ENCODE results near the gene FTO.
"Not testable (repeated sequence)": the region's sequence is repeated elsewhere in the genome, so short reads cannot be mapped to it uniquely, and the experiment has no call there.

Gene FTO

DNA sequence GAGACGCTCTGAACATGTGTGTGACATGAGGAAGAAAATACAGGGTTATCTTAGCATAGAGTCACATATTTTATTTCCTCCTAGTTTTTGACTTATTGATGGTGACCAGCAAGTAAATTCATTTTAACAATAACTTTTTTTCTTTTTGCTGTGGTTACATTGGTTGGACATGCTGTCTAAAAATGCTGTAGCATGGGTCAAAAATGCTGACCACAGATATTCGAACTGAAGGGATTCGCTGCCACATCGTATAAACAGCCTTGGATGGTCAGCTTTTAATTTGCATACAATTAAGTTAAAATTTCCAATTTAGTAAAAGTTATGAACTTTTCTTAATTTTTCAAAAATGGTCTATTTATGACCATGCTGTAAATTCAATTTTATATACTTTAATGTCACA, 30.8 kb upstream of the FTO start:
- TF ChIP-seq, protein P1, sequence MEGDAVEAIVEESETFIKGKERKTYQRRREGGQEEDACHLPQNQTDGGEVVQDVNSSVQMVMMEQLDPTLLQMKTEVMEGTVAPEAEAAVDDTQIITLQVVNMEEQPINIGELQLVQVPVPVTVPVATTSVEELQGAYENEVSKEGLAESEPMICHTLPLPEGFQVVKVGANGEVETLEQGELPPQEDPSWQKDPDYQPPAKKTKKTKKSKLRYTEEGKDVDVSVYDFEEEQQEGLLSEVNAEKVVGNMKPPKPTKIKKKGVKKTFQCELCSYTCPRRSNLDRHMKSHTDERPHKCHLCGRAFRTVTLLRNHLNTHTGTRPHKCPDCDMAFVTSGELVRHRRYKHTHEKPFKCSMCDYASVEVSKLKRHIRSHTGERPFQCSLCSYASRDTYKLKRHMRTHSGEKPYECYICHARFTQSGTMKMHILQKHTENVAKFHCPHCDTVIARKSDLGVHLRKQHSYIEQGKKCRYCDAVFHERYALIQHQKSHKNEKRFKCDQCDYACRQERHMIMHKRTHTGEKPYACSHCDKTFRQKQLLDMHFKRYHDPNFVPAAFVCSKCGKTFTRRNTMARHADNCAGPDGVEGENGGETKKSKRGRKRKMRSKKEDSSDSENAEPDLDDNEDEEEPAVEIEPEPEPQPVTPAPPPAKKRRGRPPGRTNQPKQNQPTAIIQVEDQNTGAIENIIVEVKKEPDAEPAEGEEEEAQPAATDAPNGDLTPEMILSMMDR (IDR thresholded peaks at IDR 0.05; ENCODE audit: extremely low read depth, missing control alignments) = no peak
- no peak for DNase-seq (ENCODE audit: low spot score)

DNA sequence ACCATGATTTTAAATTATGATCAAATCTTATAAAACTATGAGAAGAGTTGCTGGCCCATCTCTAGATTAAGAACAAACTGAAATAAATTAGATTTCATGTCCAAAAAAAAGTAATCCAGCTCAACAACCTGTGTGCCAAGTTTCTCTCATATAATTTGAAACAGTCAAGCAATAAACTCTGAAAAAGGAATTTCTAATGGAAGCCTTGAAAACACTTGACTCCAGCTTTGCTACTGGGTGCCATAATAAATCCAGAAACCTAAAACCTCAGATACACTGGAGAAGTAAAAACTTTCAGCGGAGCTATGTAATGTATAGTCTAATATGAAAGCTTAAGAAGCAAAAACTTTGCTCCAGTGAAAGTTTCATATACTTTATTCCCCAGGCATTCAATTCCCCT, 25.8 kb upstream of the FTO start:
- TF ChIP-seq, protein P1 (IDR thresholded peaks at IDR 0.05; ENCODE audit: extremely low read depth, missing control alignments) = no peak
- no peak for DNase-seq (ENCODE audit: low spot score)

DNA sequence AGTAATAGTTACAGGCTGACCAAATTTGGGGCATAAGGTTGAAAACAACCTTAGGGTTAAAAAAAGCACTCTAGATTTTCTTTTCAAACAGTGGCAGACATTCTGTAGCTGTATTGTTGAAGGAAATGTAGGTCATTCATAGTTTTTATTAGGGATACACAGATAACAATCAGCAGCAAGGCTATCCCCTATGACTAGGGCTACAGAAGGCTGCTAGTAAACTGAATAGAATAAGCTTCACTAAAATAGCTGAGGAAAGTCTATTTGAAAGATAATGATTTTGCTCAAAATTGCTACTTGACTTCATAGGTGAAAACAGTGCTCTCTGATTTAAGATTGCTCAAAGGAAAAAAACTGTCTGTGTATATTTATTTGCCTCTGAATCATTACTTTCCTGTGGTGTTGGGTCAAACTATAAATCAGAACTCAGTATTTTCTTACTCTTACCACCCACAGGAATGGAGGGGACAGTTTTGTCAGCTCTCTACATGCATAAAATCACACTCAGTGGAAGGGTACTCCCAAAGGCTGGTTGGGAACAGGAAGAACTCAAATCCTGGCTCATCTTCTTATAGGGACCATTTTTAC, 25.1 kb upstream of the FTO start:
- no peak for DNase-seq (ENCODE audit: low spot score)
- TF ChIP-seq, protein P1 (IDR thresholded peaks at IDR 0.05; ENCODE audit: extremely low read depth, missing control alignments) = no peak

DNA sequence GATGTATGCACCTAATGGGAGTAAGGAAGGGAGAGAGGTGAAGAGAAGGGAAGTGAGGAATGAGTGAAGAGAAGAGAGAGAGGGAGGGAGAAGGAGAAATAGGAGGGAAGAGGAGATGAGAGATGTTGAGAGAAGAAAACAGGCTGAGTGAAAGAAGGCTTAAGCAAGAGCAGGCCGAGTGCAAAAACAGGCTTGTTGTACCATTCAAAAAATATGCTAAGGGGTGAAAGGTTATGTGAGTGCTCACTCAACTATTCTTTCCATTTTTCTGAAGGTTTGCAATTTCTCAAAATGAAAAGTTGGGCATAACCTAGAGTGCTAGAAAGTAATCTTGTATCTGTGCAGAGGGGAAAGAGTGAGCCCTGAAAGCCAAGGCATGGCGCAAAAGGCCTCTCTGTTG, 23.2 kb upstream of the FTO start:
- TF ChIP-seq, protein P1 (IDR thresholded peaks at IDR 0.05; ENCODE audit: extremely low read depth, missing control alignments) = no peak
- no peak for DNase-seq (ENCODE audit: low spot score)

DNA sequence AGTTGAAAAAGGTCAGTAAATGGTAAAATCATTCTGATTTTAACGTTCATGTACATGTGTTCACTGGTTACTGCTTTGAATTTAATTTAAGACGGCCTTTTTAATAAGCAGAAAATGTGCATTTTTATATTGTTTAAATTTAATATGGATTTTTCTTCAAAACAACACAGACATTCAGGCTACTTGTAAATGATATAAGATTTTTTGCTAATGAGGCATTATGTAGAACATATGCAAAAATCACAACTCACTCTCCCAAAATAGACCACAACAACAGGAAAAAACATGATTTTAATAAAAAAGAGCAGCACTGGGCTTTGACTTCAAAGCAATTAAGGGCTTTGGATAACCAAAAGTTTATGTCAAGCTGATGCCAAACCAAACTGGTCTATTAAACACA, 22.6 kb upstream of the FTO start:
- no peak for DNase-seq (ENCODE audit: low spot score)
- TF ChIP-seq, protein P1 (IDR thresholded peaks at IDR 0.05; ENCODE audit: extremely low read depth, missing control alignments) = no peak

DNA sequence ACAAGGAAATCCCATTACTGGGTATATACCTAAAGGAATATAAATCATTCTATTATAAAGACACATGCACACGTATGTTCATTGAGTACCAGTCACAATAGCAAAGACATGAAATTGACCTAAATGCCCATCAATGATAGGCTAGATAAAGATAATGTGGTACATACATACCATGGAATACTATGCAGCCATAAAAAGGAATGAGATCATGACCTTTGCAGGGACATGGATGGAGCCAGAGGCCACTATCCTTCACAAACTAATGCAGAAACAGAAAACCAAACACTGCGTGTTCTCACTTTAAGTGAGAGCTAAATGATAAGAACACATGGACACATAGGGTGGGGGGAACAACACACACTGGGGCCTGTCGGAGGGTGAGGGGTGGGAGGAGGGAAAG, 18.6 kb upstream of the FTO start:
- DNase-seq (ENCODE audit: low spot score) = not testable (repeated sequence)

DNA sequence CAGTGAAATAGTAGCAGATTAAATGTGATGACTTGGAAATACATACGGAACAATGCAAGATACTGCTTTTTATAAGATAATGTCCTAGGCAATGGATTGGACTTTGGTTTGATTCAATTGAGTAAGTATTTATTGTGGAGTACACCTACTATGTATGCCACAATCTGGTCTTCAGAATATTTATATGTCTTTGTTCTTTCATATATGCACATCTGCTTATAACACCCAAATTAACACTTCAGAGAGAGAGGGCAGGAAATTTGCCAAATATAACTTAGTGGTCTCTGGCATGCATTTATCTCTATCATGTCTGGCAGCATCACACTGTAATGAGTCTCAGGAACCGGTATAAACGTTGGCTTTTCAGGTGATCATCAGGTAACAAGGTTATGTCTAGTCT, 17.2 kb upstream of the FTO start:
- TF ChIP-seq, protein P1 (IDR thresholded peaks at IDR 0.05; ENCODE audit: extremely low read depth, missing control alignments) = no peak
- DNase-seq (ENCODE audit: low spot score) = no peak

DNA sequence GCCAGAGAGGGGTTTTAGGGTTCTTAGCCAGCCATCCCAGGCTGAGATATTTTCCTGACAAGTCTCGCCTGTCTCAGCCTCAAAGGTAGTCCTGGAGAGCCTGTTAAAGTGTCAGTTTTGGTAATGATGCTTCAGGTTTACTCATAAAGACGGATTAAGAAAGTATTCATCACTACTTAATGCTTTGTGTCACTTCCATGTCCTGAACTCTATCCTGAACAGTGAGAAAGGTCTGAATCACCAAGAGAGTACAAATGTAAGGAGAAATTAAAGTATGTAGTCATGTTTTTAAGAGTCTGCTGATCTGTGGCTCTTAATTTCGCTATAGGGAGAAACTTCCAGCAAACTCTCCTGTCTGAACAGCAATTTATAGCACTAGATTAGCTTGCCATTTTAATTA, 14.3 kb upstream of the FTO start:
- TF ChIP-seq, protein P1 (IDR thresholded peaks at IDR 0.05; ENCODE audit: extremely low read depth, missing control alignments) = no peak
- DNase-seq (ENCODE audit: low spot score) = no peak

All from GM20000 (cell line).